GM18909 (cell line): ENCODE data around the gene ZDHHC16.

Experiments
- ATAC-seq: cut with Tn5 transposase; IDR thresholded peaks from one replicate; pipeline ENCODE4 v1.9.1; 2021; ENCODE audit warnings: mild to moderate bottlenecking; ENCODE audit not compliant: unreplicated experiment, poor library complexity

Gene ZDHHC16

DNA sequence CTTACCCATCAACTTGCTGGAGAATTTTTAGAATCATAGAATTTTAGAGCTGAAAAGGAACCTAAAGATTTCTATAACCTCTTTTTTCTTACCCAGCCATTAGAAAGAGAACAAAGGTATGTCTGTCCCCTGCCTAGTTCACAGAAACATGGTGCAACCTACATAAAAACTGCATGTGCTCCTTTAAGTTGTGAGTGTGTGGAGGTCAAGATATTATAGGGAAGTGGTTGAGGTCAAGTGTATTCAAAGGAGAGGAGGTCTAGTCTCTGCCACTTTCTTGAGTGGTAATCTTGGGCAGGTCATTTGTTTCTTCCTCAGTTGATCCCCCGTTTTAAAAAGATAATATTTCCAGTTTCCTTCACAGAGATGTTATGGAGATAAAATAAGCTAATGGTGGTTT lies 59.2 kb downstream of the ZDHHC16 start:
- no peak for ATAC-seq

DNA sequence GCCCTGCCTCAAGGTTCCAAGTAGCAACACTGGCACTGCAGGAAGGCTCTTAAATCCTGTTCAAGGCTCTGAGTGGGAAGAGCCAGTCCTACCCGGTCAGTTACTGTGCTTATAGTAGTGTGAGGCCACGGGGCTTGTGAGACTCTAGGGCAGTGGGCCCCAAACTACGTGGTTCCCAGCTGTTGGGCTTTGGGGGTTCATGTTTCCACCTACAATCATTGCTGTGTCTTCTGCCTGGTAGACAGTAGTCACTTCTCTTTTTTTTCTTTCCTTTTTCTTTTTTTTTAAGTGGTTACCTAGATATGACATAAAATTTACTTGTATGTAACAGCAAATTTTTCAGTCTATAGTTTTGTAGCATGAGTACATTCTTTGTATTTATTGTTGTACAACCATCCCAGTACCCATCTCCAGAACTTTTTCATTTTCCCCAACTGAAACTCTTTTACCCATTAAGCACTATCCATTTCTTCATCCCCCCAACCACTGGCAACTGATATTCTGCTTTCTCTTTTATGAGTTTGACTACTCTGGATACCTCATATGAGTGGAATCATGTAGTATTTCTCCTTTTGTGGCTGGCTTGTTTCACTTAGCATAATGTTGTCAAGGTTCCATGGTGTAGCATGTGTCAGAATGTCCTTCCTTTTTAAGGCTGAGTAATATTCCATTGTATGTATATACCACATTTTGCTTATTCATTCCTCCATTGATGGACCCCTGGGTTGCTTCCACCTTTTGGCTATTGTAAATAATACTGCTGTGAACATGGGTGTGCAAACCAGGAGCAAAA lies 60.4 kb downstream of the ZDHHC16 start:
- no peak for ATAC-seq
